Measurements from ENCODE around the gene COL21A1.

DNA sequence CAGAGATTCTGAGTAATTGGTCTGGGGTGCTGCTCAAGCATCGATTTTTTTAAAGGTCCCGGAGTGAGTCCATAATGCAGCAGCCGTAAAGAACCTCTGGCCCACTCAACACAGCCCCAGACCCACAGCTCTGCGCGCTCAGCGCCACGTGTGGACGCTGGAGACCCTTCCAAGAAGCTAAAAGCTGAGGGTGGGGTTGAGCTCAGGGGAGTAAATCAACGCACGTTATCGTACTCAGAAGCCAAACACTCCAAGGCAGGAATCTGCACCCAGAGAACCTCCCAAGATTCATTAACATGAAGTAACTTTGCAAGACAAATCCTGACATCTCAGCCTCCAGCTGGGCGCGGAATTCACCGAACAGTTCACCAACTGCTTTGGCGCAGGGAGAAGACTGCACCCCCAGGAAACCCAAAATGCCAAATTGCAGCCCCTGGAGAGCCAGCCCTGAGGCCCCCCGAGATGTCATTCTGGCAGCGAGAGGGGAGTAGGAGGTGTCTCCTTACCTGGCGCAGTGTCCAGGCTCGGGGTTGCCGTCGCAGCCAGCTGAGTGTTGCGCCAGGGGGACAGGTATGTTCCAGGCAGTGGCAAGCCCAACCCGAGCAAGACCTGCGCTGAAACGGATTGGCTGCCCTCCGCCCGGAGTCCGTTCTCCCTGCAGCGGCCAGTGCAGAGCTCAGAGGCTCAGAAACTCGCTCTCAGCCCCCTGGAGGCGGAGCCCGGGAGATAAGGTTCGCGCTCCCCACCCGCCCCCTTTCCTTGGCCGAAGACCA, at the start of gene COL21A1:
- no peak for TF ChIP-seq EZH2 (IDR thresholded peaks at IDR 0.05; ENCODE audit: borderline replicate concordance, low read depth, low read length, poor library complexity, severe bottlenecking)
- TF ChIP-seq, protein P1, sequence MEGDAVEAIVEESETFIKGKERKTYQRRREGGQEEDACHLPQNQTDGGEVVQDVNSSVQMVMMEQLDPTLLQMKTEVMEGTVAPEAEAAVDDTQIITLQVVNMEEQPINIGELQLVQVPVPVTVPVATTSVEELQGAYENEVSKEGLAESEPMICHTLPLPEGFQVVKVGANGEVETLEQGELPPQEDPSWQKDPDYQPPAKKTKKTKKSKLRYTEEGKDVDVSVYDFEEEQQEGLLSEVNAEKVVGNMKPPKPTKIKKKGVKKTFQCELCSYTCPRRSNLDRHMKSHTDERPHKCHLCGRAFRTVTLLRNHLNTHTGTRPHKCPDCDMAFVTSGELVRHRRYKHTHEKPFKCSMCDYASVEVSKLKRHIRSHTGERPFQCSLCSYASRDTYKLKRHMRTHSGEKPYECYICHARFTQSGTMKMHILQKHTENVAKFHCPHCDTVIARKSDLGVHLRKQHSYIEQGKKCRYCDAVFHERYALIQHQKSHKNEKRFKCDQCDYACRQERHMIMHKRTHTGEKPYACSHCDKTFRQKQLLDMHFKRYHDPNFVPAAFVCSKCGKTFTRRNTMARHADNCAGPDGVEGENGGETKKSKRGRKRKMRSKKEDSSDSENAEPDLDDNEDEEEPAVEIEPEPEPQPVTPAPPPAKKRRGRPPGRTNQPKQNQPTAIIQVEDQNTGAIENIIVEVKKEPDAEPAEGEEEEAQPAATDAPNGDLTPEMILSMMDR (conservative IDR thresholded peaks at IDR 0.05; ENCODE audit: low read depth, low read length) = peak; percentile 56

Measured in A673 (cell line).